HG03520 (cell line): ENCODE measurements around the gene ASTN2.

Experiments
- ATAC-seq: cut with Tn5 transposase; IDR thresholded peaks from one replicate; pipeline ENCODE4 v1.9.1; 2021; ENCODE audit warnings: mild to moderate bottlenecking, moderate library complexity; ENCODE audit not compliant: unreplicated experiment

ASTN2 gene

GRCh38 chr9:117306032-117306431 lies 108.8 kb downstream of the ASTN2 start:
- ATAC-seq, result no peak

GRCh38 chr9:117305454-117305853 lies 109.4 kb downstream of the ASTN2 start:
- no peak for ATAC-seq

GRCh38 chr9:117304549-117304948 lies 110.3 kb downstream of the ASTN2 start:
- no peak for ATAC-seq

- ATAC-seq, result no peak
Measured at GRCh38 chr9:117303643-117304230, 111.1 kb downstream of the ASTN2 start.

- ATAC-seq, result no peak
Measured at GRCh38 chr9:117302487-117302886, 112.4 kb downstream of the ASTN2 start.

- no peak for ATAC-seq
Measured at GRCh38 chr9:117300371-117301110, 114.3 kb downstream of the ASTN2 start.

GRCh38 chr9:117296453-117296852 lies 118.4 kb downstream of the ASTN2 start:
- ATAC-seq, result no peak

- ATAC-seq, result no peak
Measured at GRCh38 chr9:117293206-117294114, 121.4 kb downstream of the ASTN2 start.

- no peak for ATAC-seq
Measured at GRCh38 chr9:117290856-117291622, 123.8 kb downstream of the ASTN2 start.

GRCh38 chr9:117290306-117290840 lies 124.5 kb downstream of the ASTN2 start:
- no peak for ATAC-seq

GRCh38 chr9:117286245-117286644 lies 128.6 kb downstream of the ASTN2 start:
- no peak for ATAC-seq

- ATAC-seq, result no peak
Measured at GRCh38 chr9:117284414-117284813, 130.4 kb downstream of the ASTN2 start.

GRCh38 chr9:117282541-117282940 lies 132.3 kb downstream of the ASTN2 start:
- no peak for ATAC-seq

GRCh38 chr9:117278471-117279035 lies 136.3 kb downstream of the ASTN2 start:
- no peak for ATAC-seq

- no peak for ATAC-seq
Measured at GRCh38 chr9:117278020-117278419, 136.8 kb downstream of the ASTN2 start.

GRCh38 chr9:117276444-117276843 lies 138.4 kb downstream of the ASTN2 start:
- no peak for ATAC-seq

GRCh38 chr9:117273612-117274011 lies 141.2 kb downstream of the ASTN2 start:
- ATAC-seq, result no peak

- no peak for ATAC-seq
Measured at GRCh38 chr9:117268847-117269446, 145.9 kb downstream of the ASTN2 start.

GRCh38 chr9:117266855-117267497 lies 147.9 kb downstream of the ASTN2 start:
- no peak for ATAC-seq
